Activated T-cell treated with anti-CD3 and anti-CD28 coated beads, Interleukin-2, amount 50 U/mL, for 4 hours (primary cell): ENCODE data around the gene SOD1. TPM values are rescaled to one million over a fixed set of nuclear protein-coding genes. Genes with fewer than 3 reads are reported as not detected.
"Not testable (repeated sequence)": the region's sequence is repeated elsewhere in the genome, so short reads cannot be mapped to it uniquely, and the experiment has no call there.

Source experiments
- ATAC-seq, 2 donors: fragments of 200-7000 bp; cut with Tn5 transposase; one replicate each; pipeline ENCODE4 v1.10.0; 2021
- DNase-seq: peaks from one replicate; pipeline ENCODE4 v3.0.0-alpha.2; 2020
- H3K27me3 Mint-ChIP-seq: one replicate; pipeline ENCODE4 v1.8.0; 2021; ENCODE audit warnings: low read depth, mixed read lengths
- H3K36me3 Mint-ChIP-seq: one replicate; pipeline ENCODE4 v1.8.0; 2022; ENCODE audit warnings: mixed read lengths; ENCODE audit not compliant: insufficient read depth
- H3K4me1 Mint-ChIP-seq: one replicate; pipeline ENCODE4 v1.8.0; 2021; ENCODE audit warnings: low read depth, mixed read lengths
- H3K4me3 Mint-ChIP-seq: one replicate; pipeline ENCODE4 v1.8.0; 2021; ENCODE audit warnings: mild to moderate bottlenecking, moderate library complexity, mixed read lengths
- H3K9me3 Mint-ChIP-seq: one replicate; pipeline ENCODE4 v1.8.0; 2021; ENCODE audit warnings: mixed read lengths
- total RNA-seq, 3 donors: library from RNA; stranded (reverse); gene quantifications; one replicate each; pipeline ENCODE4 v1.2.1, GENCODE V29; 2021

Gene SOD1
- total RNA-seq: 100 to 1,000 TPM; 284 to 308 (median 295) TPM

- Mint-ChIP-seq H3K9me3 (no peaks in the 10 kb centered on the region), H3K4me3 (peak within 1 kb of the TSS; percentile 98), H3K27me3 (no peaks in the 10 kb centered on the region), H3K4me1 (peaks cover 70% of the 10 kb centered on the region), H3K36me3 (peaks cover 21% of the 10 kb centered on the region)
- DNase-seq (peak; percentile 97), ATAC-seq (peak; percentile 92 to 94)
Measured at GRCh38 chr21:31659536-31660258, at the start of gene SOD1. Gene SOD1 (plus strand): TSS chr21:31659693. CDS start chr21:31659770, 77 bp downstream.

GRCh38 chr21:31611445-31611844 is 48.0 kb upstream of the SOD1 start:
- no peaks in the 10 kb centered on the region for H3K36me3 Mint-ChIP-seq
- H3K4me1 Mint-ChIP-seq: no peaks in the 10 kb centered on the region
- H3K4me3 Mint-ChIP-seq: no peak overlapping the region
- no peak for ATAC-seq
- DNase-seq: no peak
- H3K9me3 Mint-ChIP-seq: peaks cover 9% of the 10 kb centered on the region
- H3K27me3 Mint-ChIP-seq: peaks cover 19% of the 10 kb centered on the region

- Mint-ChIP-seq H3K4me1 (no peaks in the 10 kb centered on the region), H3K9me3 (peaks cover 9% of the 10 kb centered on the region), H3K4me3 (no peak overlapping the region), H3K36me3 (no peaks in the 10 kb centered on the region), H3K27me3 (peaks cover 19% of the 10 kb centered on the region)
- peak; percentile 35 to 37 for ATAC-seq
- no peak for DNase-seq
Measured at GRCh38 chr21:31612894-31613785, 46.4 kb upstream of the SOD1 start.

- DNase-seq (no peak), ATAC-seq (no peak)
- Mint-ChIP-seq H3K27me3 (peaks cover 15% of the 10 kb centered on the region), H3K9me3 (peaks cover 9% of the 10 kb centered on the region), H3K4me1 (no peaks in the 10 kb centered on the region), H3K36me3 (no peaks in the 10 kb centered on the region), H3K4me3 (no peak overlapping the region)
Measured at GRCh38 chr21:31614705-31615104, 44.8 kb upstream of the SOD1 start.

GRCh38 chr21:31616216-31616615 is 43.3 kb upstream of the SOD1 start:
- Mint-ChIP-seq H3K4me1 (no peaks in the 10 kb centered on the region), H3K36me3 (no peaks in the 10 kb centered on the region), H3K4me3 (no peak overlapping the region), H3K27me3 (peaks cover 9% of the 10 kb centered on the region), H3K9me3 (peaks cover 4% of the 10 kb centered on the region)
- ATAC-seq: no peak
- DNase-seq: no peak

- H3K4me1 Mint-ChIP-seq: peaks cover 7% of the 10 kb centered on the region
- ATAC-seq (no peak), DNase-seq (no peak)
- H3K9me3 Mint-ChIP-seq: no peaks in the 10 kb centered on the region
- no peaks in the 10 kb centered on the region for H3K36me3 Mint-ChIP-seq
- no peak overlapping the region for H3K4me3 Mint-ChIP-seq
- no peaks in the 10 kb centered on the region for H3K27me3 Mint-ChIP-seq
Measured at GRCh38 chr21:31618696-31619430, 40.6 kb upstream of the SOD1 start.

GRCh38 chr21:31622397-31622796 is 37.1 kb upstream of the SOD1 start:
- Mint-ChIP-seq H3K4me3 (no peak overlapping the region), H3K9me3 (no peaks in the 10 kb centered on the region), H3K4me1 (peaks cover 7% of the 10 kb centered on the region), H3K27me3 (peaks cover 5% of the 10 kb centered on the region), H3K36me3 (no peaks in the 10 kb centered on the region)
- no peak for DNase-seq
- ATAC-seq: no peak

- Mint-ChIP-seq H3K27me3 (peaks cover 5% of the 10 kb centered on the region), H3K4me3 (no peak overlapping the region), H3K9me3 (no peaks in the 10 kb centered on the region), H3K4me1 (peaks cover 7% of the 10 kb centered on the region), H3K36me3 (no peaks in the 10 kb centered on the region)
- DNase-seq (no peak), ATAC-seq (no peak)
Measured at GRCh38 chr21:31623664-31624063, 35.8 kb upstream of the SOD1 start.

- DNase-seq: no peak
- H3K36me3 Mint-ChIP-seq: no peaks in the 10 kb centered on the region
- H3K4me3 Mint-ChIP-seq: no peak overlapping the region
- H3K27me3 Mint-ChIP-seq: peaks cover 5% of the 10 kb centered on the region
- no peaks in the 10 kb centered on the region for H3K9me3 Mint-ChIP-seq
- peaks cover 7% of the 10 kb centered on the region for H3K4me1 Mint-ChIP-seq
- no peak for ATAC-seq
Measured at GRCh38 chr21:31624181-31624580, 35.3 kb upstream of the SOD1 start.

- no peak for ATAC-seq
- Mint-ChIP-seq H3K4me1 (peaks cover 7% of the 10 kb centered on the region), H3K27me3 (peaks cover 5% of the 10 kb centered on the region), H3K9me3 (no peaks in the 10 kb centered on the region), H3K36me3 (no peaks in the 10 kb centered on the region), H3K4me3 (no peak overlapping the region)
- no peak for DNase-seq
Measured at GRCh38 chr21:31624961-31625491, 34.5 kb upstream of the SOD1 start.

GRCh38 chr21:31629972-31630711 is 29.4 kb upstream of the SOD1 start:
- no peaks in the 10 kb centered on the region for H3K36me3 Mint-ChIP-seq
- H3K4me3 Mint-ChIP-seq: no peak overlapping the region
- no peak for ATAC-seq
- H3K4me1 Mint-ChIP-seq: no peaks in the 10 kb centered on the region
- no peaks in the 10 kb centered on the region for H3K27me3 Mint-ChIP-seq
- no peak for DNase-seq
- no peaks in the 10 kb centered on the region for H3K9me3 Mint-ChIP-seq

GRCh38 chr21:31631881-31632280 is 27.6 kb upstream of the SOD1 start:
- not testable (repeated sequence) for H3K4me3 Mint-ChIP-seq, H3K27me3 Mint-ChIP-seq, H3K9me3 Mint-ChIP-seq, H3K36me3 Mint-ChIP-seq, ATAC-seq, DNase-seq, H3K4me1 Mint-ChIP-seq

GRCh38 chr21:31634993-31635392 is 24.5 kb upstream of the SOD1 start:
- Mint-ChIP-seq H3K36me3 (no peaks in the 10 kb centered on the region), H3K9me3 (peaks cover 11% of the 10 kb centered on the region), H3K27me3 (peaks cover 2% of the 10 kb centered on the region), H3K4me3 (no peak overlapping the region), H3K4me1 (no peaks in the 10 kb centered on the region)
- ATAC-seq (no peak), DNase-seq (no peak)
